Erythroblast (primary cell): Measurements from ENCODE around the gene ROBO4.

Source experiments
- GATA1 ChIP-seq: IDR thresholded peaks from 2 replicates; pipeline ENCODE4 v1.6.1; 2011; ENCODE audit warnings: low read depth, mild to moderate bottlenecking, control low read depth, low read length, moderate library complexity
- POLR2A ChIP-seq: IDR thresholded peaks from 2 replicates; pipeline ENCODE4 v1.6.1; 2011; ENCODE audit warnings: mild to moderate bottlenecking, low read length

- TF ChIP-seq POLR2A (no peak), GATA1 (no peak)
Observed at GRCh38 chr11:124918950-124919349, 21.3 kb upstream of the ROBO4 start, which contains the start of gene HEPN1.
